ENCODE data around the gene STMP1. TPM values are rescaled to one million over a fixed set of nuclear protein-coding genes. Genes with fewer than 3 reads are reported as not detected.
"Not testable (repeated sequence)": the region's sequence is repeated elsewhere in the genome, so short reads cannot be mapped to it uniquely, and the experiment has no call there.

STMP1 gene
- total RNA-seq, 1 donor from 2014 or later, result 28.2 TPM

GRCh38 chr7:135665042-135665441, 2.7 kb downstream of the STMP1 start:
- no peak for TF ChIP-seq CTCF (IDR thresholded peaks at IDR 0.05; ENCODE audit: borderline replicate concordance)
- intact Hi-C loops (cut with micrococcal nuclease), result no loop called here
- Histone ChIP-seq H3K27me3 (ENCODE audit: low read depth) (no peaks in the 10 kb centered on the region), H3K27ac (replicated peaks) (peak overlapping the region; percentile 97), H3K4me3 (no peak overlapping the region), H3K36me3 (no peaks in the 10 kb centered on the region), H3K4me1 (peaks cover 83% of the 10 kb centered on the region), H3K9me3 (replicated peaks) (no peaks in the 10 kb centered on the region)
- DNase-seq, result no peak

- no peak for DNase-seq
- H3K4me1 ChIP-seq, result peaks cover 94% of the 10 kb centered on the region
- no peaks in the 10 kb centered on the region for H3K9me3 ChIP-seq (replicated peaks)
- peak overlapping the region; percentile 51 for H3K27ac ChIP-seq (replicated peaks)
- intact Hi-C loops (cut with micrococcal nuclease), result no loop called here
- no peaks in the 10 kb centered on the region for H3K27me3 ChIP-seq (ENCODE audit: low read depth)
- TF ChIP-seq CTCF (IDR thresholded peaks at IDR 0.05; ENCODE audit: borderline replicate concordance), result no peak
- H3K36me3 ChIP-seq, result no peaks in the 10 kb centered on the region
- H3K4me3 ChIP-seq, result no peak overlapping the region
These were observed 3.8 kb downstream of the STMP1 start for GRCh38 chr7:135666156-135666555.

GRCh38 chr7:135666846-135667245, 4.5 kb downstream of the STMP1 start:
- Histone ChIP-seq H3K27me3 (ENCODE audit: low read depth) (no peaks in the 10 kb centered on the region), H3K27ac (replicated peaks) (peak overlapping the region; percentile 51), H3K9me3 (replicated peaks) (no peaks in the 10 kb centered on the region), H3K4me3 (no peak overlapping the region), H3K36me3 (no peaks in the 10 kb centered on the region), H3K4me1 (peaks cover 98% of the 10 kb centered on the region)
- intact Hi-C loops (cut with micrococcal nuclease), result no loop called here
- no peak for DNase-seq
- no peak for TF ChIP-seq CTCF (IDR thresholded peaks at IDR 0.05; ENCODE audit: borderline replicate concordance)

GRCh38 chr7:135667626-135668025, 5.3 kb downstream of the STMP1 start:
- H3K4me1 ChIP-seq, result peaks cover 99% of the 10 kb centered on the region
- H3K4me3 ChIP-seq; H3K36me3 ChIP-seq; H3K27ac ChIP-seq (replicated peaks); H3K9me3 ChIP-seq (replicated peaks); intact Hi-C loops (cut with micrococcal nuclease); DNase-seq; H3K27me3 ChIP-seq (ENCODE audit: low read depth): not testable (repeated sequence)

- H3K4me3 ChIP-seq; DNase-seq; H3K27me3 ChIP-seq (ENCODE audit: low read depth); H3K36me3 ChIP-seq; intact Hi-C loops (cut with micrococcal nuclease); H3K9me3 ChIP-seq (replicated peaks): not testable (repeated sequence)
- Histone ChIP-seq H3K27ac (replicated peaks) (peak overlapping the region; percentile 53), H3K4me1 (peaks cover 97% of the 10 kb centered on the region)
These were observed 6.6 kb downstream of the STMP1 start for GRCh38 chr7:135668852-135669395.

GRCh38 chr7:135669774-135670173, 7.5 kb downstream of the STMP1 start:
- Histone ChIP-seq H3K27me3 (ENCODE audit: low read depth) (no peaks in the 10 kb centered on the region), H3K4me3 (no peak overlapping the region), H3K36me3 (peaks cover 6% of the 10 kb centered on the region), H3K9me3 (replicated peaks) (no peaks in the 10 kb centered on the region), H3K4me1 (peaks cover 93% of the 10 kb centered on the region), H3K27ac (replicated peaks) (peak overlapping the region; percentile 53)
- intact Hi-C loops (cut with micrococcal nuclease), result loop anchor here (10.0 kb wide), 1 partner anchor 125 kb away; no protein-coding TSS in a partner anchor
- no peak for TF ChIP-seq CTCF (IDR thresholded peaks at IDR 0.05; ENCODE audit: borderline replicate concordance)
- no peak for DNase-seq

Measured in left ventricle myocardium inferior (tissue), 1 donor.